Measurements from ENCODE around the gene JARID2.
A peak's percentile ranks its signal among the peaks of the same experiment; 100 is the strongest.

The JARID2 gene

DNA sequence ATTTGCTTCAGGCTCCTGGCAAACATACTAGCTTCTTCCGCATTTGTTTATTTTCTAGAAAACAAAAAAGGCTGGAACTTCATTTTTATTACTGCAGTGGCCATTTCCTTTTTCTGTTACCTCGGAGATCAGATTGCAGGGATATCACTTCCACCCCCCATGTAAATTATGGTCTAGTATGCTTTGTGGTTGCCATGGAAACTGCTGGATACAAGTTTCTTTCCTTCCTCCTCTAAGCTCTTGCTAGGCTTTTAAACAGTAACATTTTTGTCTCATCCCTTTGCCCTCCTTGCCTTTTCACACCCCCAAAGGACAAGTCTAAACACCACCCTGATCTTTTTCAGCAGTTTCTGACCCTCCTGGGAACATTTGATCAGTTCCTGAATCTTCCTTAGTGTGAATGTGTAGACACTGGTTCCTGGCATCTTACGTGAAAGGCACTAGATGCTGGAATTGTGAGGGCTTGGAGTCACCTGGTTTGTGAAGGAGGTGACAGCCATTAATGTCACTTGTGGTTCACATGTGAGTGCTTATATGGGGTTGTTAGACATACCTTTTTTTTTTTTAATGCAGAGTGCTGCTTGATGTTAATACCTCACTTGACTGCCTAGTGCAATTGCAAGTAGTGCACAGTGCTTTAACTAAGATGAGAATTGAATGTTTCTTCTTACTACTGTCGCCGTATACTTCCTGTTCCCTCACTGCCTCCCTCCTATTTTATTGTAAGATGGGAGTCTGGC lies 181.6 kb downstream of the JARID2 start:
- DNase-seq, result no peak

DNA sequence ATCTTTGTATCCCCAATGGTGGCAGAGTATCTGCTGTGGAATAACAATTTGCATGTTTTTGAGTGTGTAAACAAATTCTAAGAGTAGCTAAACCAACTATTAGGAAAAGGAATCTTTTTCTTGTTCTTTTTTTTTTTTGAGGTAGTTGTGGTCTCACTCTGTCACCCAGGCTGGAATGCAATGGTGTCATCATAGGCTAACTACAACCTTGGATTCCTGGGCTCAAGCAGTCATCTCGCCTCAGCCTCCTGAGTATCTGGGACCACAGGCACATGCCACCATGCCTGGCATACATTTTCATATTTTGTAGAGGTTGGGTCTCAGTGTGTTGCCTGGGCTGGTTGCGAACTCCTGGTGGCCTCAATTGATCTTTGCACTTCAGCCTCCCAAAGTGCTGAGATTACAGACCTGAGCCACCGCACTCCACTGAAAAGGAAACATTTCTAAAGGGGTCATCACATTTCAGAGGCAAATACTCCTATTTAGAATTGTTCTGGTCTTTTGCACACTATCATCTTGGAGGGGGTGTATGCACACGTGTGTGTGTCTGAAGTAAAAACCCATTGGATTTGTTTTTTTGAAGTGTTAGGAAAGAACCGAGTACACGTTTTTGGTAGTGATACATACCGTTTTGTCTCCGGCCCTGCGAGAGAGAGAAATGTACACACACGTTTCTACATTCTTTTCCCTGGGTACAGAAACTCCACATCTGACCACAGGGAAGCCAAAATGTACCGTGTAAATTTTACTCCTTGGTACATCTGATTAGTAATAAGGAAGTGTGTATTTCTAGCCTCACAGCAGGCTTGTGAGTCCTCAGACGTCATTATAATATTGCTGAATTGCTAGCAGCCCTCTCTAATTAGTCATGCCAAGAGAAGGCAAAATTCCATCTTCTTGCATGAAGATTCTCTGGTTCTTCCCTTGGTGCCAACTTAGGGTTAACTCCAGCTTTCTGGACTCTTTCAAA lies 183.6 kb downstream of the JARID2 start:
- DNase-seq, result no peak

DNA sequence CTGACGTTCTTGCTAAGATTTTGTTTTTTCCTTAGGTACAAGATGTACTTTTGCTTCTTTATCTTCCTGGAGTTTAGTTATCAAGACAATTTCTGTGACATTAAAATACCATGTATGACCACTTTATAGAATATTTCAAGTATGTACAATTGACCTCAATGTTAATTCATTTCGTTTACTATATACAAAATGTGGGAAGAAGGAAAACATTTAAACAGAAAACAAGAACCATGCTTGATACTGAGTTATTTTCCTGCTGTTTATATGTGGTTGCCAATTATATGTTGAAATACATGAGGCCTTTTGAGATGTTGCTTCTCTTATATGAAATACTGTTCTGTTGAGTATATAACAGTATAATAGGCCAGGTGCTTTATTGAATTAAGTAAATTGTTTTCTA lies 184.3 kb downstream of the JARID2 start:
- DNase-seq, result no peak

GRCh38 chr6:15430931-15431405 lies 185.1 kb downstream of the JARID2 start:
- DNase-seq, result no peak

- no peak for DNase-seq
Measured at GRCh38 chr6:15431762-15432483, 186.1 kb downstream of the JARID2 start.

DNA sequence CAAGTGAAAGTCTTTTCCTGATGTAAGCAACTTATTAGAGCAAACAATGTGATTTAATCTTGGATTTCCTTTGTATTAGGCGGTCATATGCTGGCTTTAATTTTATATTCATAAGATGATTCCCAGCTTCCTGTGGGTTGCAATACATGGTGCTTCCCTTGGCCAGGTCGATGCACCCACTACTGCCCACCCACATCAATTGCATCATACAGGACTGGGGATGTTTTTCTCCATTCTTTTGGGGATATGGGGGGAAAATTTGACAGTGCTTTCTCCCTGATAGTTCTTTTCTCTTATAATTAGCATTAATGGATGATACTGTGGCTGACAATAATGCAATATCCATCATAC lies 187.6 kb downstream of the JARID2 start:
- DNase-seq, result no peak

GRCh38 chr6:15434263-15434662 lies 188.4 kb downstream of the JARID2 start:
- no peak for DNase-seq

DNA sequence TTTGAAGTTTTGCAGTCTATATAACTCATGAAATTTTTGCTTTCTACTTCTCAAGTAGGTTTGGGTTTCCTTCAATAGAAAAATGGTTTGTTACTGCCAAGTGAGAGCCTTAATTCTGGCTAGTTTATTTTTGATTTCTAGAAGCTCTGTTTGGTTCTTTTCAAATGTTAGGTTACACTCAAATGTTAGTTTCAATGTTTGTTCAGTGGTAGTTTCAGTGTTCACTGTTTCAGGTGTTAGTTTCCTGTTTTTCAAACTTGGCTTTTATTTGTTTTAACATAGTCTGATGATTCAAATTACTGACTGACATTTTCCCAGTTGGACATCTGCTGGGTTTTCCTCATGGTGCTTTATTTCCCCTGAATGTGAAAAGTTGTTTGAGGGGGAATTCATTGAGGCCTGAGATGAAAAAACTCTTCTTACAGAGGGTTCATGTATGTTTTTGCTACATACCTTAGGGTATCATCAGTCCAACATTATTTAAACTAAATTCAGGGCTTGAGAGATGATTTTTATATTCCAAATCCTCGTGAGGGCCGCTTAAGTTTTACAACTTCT lies 189.0 kb downstream of the JARID2 start:
- no peak for DNase-seq

DNA sequence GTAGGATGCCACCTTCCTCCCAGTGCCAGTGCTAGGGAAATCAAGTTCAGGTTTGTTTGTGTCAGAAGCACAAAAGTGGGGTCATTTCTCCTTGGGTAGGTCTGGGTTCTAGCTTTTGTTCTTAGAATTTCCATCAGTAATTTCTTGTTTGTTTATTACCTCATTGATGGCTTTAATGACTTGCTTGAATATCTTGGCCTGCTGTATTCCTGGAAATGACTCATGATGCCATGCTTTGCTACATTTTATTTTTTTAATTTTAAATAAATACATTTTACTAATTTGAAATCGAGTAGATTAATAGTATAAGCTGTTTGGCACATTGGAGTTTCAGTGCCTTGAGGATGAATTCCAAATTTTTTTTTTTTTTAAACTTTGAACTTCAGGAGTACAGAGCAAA lies 189.6 kb downstream of the JARID2 start:
- DNase-seq, result no peak

DNA sequence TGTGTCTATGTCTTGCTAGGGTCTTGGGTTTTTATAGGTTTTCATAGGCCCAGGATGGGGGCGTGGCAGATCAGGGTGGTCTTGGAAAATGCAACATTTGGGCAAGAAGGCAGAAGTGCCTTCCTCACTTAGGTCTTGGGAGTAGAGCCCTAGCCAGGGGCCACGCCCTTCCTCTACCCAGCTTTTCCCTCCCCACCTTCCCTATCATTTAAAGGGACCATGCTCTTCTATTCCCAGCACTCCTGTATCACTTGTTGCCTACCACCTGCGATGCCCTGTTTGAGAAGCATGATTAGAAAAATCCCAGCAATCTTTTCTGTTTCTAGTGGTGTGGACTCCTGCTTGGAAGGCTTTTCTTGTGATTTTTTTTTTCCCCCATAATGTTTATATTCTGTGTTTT lies 190.6 kb downstream of the JARID2 start:
- no peak for DNase-seq

DNA sequence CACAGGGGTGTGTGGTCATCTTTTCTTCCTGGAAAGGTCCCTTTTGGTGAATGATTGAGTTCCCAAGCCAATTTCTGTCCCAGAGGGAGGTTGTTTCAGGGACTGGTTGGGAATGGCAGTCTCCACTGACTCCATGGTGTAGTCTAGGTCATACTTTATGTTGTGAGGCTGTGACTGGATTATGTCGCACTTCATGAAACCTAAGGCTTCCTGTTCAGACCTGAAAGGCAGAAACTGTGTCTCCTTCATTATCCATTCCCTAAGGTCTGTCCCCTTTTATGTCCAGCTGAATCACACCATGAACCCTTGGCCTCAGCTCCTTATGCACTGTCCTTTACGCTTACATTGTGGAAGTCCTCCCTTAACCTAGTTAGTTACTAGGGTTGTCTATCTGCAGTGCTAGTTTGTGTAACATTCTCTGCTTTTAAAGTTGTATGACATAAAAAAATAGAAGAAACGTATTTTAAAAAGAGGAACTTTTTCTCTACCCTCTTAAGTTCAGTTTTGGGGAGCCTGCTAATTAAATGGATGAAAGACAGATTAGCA lies 191.3 kb downstream of the JARID2 start:
- no peak for DNase-seq

- no peak for DNase-seq
Measured at GRCh38 chr6:15439410-15440025, 193.6 kb downstream of the JARID2 start.

- no peak for DNase-seq
Measured at GRCh38 chr6:15440040-15440439, 194.2 kb downstream of the JARID2 start.

- DNase-seq, result peak; percentile 51
Measured at GRCh38 chr6:15441215-15441868, 195.5 kb downstream of the JARID2 start.

- DNase-seq, result no peak
Measured at GRCh38 chr6:15441981-15442380, 196.1 kb downstream of the JARID2 start.

- DNase-seq, result no peak
Measured at GRCh38 chr6:15442467-15442866, 196.6 kb downstream of the JARID2 start.

- no peak for DNase-seq
Measured at GRCh38 chr6:15443119-15443830, 197.4 kb downstream of the JARID2 start.

GRCh38 chr6:15444081-15444731 lies 198.3 kb downstream of the JARID2 start:
- no peak for DNase-seq

GRCh38 chr6:15444881-15445280 lies 199.0 kb downstream of the JARID2 start:
- DNase-seq, result peak; percentile 21

GRCh38 chr6:15447546-15448267 lies 201.8 kb downstream of the JARID2 start:
- DNase-seq, result no peak

All from CD4-positive, alpha-beta T cell treated with Interleukin-6 for 4 hours (primary cell).